HG03469 (cell line): ENCODE measurements around the gene MGAT5B.

Source experiments
- ATAC-seq: cut with Tn5 transposase; IDR thresholded peaks from one replicate; pipeline ENCODE4 v1.9.1; 2021; ENCODE audit warnings: mild to moderate bottlenecking, moderate library complexity, moderate number of reproducible peaks; ENCODE audit not compliant: unreplicated experiment

MGAT5B gene

GRCh38 chr17:76946772-76947135 lies 78.5 kb downstream of the MGAT5B start:
- ATAC-seq, result no peak

DNA sequence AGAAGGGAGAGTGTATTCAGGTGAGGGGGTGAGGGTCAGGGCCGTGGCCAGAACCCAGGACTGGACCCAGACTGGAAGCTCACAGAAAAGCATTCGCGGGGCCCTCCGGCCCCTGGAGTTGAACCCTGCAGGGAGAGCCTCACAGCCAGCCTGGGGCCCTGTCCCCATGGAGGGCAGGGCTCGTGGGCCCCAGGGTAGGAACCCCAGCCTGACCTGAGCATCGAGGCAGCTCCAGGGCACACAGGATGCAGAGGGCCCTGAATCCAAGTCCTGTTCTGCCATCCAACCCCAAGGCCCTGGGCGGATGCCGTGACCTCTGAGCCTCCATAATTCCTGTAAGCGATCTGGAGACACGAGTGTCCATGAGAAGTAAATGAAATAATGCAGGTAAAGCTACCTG lies 79.1 kb downstream of the MGAT5B start:
- ATAC-seq, result no peak

- ATAC-seq, result no peak
Observed at GRCh38 chr17:76947771-76948170, 79.6 kb downstream of the MGAT5B start.

GRCh38 chr17:76948301-76948700 lies 80.1 kb downstream of the MGAT5B start:
- ATAC-seq, result no peak

GRCh38 chr17:76948726-76949342 lies 80.6 kb downstream of the MGAT5B start:
- ATAC-seq, result no peak

- no peak for ATAC-seq
Observed at GRCh38 chr17:76949913-76950695, 81.9 kb downstream of the MGAT5B start.

- no peak for ATAC-seq
Observed at GRCh38 chr17:76951375-76951905, 83.2 kb downstream of the MGAT5B start.

- no peak for ATAC-seq
Observed at GRCh38 chr17:76952402-76952801, 84.2 kb downstream of the MGAT5B start.

DNA sequence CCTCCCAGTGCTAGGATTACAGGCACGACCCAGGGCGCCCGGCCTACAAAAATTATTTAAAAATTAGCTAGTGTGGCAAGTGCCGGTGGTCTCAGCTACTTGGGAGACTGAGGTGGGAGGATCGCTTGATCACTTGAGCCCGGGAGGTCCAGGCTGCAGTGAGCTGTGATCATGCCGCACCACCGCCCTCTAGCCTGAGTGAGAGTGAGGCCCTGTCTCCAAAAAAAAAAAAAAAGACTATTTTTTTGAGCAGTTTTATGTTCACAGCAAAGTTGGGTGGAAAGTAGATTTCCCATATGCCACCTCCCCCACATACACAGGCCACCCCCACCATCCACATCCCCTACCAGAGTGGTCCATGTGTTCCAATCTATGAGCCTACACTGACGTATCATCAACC lies 84.9 kb downstream of the MGAT5B start:
- no peak for ATAC-seq

DNA sequence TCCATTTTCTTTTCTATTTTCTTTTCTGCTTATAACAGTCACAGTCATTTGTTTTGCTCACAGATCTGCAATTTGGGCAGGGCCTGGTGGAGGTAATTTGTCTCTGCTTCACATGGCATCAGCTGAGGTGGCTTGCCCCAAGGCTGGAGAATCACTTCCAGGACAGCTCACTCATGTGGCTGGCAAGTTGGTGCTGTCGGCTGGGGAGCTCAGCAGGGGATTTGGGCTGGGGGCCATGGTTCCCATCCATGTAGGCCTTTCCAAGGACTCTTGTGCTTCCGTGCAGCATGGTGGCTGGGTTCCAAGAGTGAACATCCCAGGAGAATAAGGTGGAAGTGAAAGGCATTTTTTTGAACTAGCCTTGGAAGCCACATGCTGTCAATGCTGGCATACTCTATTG lies 85.7 kb downstream of the MGAT5B start:
- ATAC-seq, result no peak

DNA sequence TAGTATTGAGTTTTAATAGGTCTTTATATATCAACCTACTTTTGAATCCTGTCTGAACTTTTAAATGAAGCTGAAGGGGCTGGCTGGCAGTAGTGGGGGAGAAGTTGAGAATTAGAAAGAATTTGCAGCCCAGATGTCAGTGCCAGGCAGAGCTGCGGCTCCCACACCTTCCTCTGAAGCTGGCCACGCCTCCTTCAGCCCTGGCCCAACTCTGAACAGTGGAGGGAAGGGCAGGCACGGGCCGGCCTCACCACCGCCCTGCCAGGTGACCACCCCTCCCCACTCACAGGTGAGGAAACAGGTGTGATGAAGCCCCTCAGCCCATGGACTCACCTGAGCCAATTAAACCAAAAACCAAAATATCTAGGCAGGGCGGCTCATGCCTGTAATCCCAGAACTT lies 87.0 kb downstream of the MGAT5B start:
- no peak for ATAC-seq

- ATAC-seq, result no peak
Observed at GRCh38 chr17:76956846-76957540, 88.8 kb downstream of the MGAT5B start.

GRCh38 chr17:76957678-76958464 lies 89.7 kb downstream of the MGAT5B start:
- ATAC-seq, result no peak

- no peak for ATAC-seq
Observed at GRCh38 chr17:76958974-76959373, 90.8 kb downstream of the MGAT5B start.

GRCh38 chr17:76961869-76962268 lies 93.7 kb downstream of the MGAT5B start:
- ATAC-seq, result no peak

DNA sequence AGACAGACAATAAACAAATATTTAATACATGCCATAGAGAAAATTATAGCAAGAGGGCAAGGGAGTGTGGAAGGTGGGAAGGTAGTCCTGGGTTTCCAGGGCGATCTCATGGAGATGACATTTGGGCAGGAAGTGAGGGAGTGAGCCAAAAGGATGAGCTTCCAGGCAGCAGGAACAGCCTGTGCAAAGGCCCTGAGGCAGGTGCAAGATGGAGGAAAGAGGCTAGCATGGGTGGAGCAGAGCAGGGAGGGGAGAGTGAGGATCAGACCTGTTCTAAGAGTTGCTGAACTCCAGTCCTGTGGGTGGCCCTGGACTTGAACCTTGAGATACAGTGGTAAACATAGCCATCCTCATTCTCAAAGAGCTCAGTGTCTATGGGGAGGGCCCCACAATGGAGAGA lies 94.7 kb downstream of the MGAT5B start:
- ATAC-seq, result no peak

DNA sequence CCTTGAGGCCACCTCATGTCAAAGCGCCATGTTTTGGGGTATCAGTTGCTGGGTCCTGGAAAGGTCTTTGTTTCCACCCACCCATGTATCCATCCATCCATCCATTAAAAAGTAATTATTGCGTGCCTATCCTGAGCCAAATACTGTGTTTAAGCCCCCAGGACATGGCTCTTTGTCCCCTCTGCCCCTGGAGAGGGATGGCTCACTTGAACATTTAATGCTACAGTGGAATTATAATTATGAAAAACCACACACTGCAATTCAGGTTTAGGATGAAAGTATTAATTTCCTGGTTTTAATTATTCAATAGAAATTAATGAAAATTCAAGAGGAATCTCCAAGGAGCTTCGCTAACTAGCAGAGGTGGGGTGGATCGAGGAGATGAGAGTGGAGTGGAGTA lies 97.8 kb downstream of the MGAT5B start:
- no peak for ATAC-seq

- no peak for ATAC-seq
Observed at GRCh38 chr17:76966486-76967181, 98.4 kb downstream of the MGAT5B start.

GRCh38 chr17:76967762-76968161 lies 99.6 kb downstream of the MGAT5B start:
- ATAC-seq, result no peak
